ENCODE measurements around the gene FBXL17.
"Not testable (repeated sequence)": the region's sequence is repeated elsewhere in the genome, so short reads cannot be mapped to it uniquely, and the experiment has no call there.

The FBXL17 gene

DNA sequence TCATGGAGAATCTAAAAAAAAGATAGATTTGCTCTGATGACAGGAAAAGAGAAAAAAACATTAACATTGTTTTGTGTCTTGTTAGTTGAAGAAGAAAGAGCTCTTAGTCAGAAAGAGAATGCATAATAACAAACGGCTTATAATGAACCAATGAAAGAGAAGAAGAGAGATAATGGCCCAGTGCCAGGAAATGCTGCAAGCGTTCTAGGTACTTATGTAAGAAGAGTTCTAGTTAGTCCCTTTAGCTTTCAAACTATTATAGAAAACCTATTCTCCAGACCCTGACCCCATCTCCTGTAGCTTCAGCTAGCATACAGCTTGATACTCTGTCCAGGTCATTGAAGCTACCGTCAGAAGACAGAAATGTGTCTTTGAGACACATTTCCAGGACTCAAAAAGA, 70.2 kb downstream of the FBXL17 start:
- DNase-seq (ENCODE audit: low read depth) = no peak

DNA sequence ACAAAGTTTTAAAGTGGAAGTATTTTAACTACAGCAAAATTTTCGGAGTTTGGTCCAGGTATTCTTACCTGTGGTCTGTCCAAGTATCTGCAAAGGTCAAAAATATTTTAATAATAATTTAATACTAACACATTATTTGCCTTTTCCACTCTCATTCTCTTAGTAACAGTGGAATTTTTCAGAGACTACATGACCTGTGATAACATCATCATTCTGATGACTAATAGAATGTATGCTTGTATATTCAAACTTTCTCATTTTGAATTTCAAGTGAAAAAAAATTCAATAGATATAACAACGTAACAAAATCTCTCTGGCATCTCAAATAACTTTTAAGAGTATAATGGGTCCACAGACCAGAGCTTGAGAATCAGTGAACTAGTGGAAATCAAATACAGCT, 78.3 kb downstream of the FBXL17 start:
- DNase-seq (ENCODE audit: low read depth) = no peak

DNA sequence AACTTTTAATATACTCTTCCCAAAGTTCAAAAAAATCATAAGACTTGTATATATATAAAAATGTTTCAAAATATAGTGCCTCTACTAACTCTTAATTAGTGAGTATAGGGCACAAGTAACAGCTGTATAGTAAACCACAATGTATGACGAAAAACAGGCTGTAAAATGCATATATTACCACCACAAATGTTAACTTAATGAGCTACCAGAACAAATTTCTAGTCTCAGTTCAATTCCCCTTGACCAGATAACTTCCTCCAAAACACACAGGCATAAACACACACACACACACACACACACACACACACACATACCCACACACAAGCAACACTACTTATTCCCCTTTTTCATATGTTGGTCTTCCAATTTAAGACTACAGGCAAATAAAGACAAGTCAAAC, 78.8 kb downstream of the FBXL17 start:
- no peak for DNase-seq (ENCODE audit: low read depth)

DNA sequence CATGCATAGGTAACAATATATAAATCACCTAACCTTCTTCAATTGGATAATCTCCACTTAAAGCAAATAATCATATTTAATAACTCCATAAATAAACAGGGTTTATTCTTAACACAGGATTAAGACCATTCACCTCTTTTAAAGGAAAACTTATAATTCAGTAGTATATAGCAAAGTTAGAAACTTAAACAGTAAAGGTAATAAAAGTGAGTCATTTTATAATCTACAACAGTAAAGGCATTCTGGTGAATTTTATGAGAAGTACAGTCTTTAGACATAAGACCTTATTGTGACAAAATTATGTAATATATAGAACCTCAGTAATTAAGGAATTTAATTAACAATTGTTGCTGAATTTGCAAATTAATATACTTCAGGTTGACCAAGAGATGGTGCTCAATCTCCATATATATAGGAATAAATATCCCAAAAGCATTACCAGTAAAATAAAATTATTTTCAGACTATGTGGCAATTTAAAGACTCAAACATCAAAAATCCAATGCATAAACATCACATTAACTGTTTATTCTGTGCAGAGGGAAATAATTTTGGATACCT, 84.8 kb downstream of the FBXL17 start:
- DNase-seq (ENCODE audit: low read depth) = no peak

DNA sequence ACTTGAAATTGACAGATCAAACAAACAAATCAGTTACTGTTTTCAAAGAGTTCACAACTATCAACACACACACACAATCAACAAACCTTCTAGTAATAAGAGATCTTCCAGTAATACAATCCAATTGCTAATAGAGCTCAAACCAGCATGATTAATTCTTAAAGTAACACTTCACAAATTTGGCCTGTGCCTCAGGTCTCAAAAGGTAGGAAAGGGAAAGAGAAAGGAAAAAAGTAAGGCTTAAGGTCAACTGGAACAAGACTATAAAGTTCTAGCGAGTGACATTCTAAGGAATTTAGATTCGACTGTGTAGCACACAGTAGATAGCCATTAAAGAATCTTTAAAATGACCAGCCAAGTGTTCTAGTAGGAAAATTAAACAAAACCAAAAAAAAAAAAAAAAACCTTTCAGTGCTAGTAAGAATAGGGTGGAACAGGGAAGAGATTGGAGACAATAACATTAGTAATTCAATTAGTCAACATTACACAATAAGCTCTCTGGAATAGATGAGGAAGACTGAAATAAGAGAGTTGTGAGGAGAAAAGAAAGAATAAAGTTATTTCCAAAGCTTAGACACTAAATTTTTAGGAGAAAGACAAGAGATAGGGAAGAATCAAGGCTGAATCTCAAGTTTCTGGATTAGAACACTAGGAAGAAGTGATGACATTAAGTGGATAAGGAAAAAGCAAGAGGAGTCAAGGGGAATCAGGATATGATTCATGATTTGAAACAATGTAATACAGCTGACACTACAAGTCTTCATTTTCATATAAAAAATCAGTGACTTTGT, 86.1 kb downstream of the FBXL17 start:
- no peak for DNase-seq (ENCODE audit: low read depth)

DNA sequence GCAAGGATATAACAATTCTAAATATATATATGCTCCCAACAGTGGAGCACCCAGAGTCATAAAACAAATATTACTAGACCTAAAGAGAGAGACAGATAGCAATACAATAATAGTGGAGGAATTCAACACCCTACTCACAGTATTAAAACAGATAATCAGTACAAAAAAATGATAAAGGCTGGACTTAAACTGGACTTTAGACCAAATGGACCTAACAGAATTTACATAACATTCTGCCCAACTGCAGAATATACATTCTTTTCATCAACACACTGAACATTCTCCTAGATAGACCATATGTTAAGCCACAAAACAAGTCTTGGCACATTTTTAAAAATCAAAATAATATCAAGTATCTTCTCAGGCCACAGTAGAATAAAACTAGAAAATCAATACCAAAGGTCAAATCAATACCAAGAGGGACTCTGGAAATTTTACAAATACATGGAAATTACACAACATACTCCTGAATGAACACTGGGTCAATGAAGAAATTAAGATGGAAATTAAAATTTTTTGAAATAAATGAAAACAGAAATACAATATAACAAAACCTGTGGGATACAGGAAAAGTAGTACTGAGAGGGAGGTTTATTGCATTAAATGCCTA, 100.8 kb downstream of the FBXL17 start:
- no peak for DNase-seq (ENCODE audit: low read depth)

DNA sequence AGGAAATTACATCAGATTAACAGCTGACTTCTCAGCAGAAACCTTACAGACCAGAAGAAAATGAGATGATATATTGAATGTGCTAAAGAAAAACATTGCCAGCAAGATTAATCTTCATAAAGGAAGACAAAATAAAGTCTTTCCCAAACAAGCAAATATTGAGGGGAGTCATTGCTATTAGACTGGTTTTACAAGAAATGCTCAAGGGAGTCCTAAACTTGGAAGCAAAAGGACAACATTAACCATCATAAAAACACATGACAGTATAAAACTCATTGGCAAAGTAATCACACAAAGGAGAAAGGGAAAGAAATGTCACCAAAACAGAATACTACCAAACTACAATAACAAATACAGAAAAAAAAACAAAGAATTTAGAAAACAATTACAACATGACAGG, 101.7 kb downstream of the FBXL17 start:
- no peak for DNase-seq (ENCODE audit: low read depth)

DNA sequence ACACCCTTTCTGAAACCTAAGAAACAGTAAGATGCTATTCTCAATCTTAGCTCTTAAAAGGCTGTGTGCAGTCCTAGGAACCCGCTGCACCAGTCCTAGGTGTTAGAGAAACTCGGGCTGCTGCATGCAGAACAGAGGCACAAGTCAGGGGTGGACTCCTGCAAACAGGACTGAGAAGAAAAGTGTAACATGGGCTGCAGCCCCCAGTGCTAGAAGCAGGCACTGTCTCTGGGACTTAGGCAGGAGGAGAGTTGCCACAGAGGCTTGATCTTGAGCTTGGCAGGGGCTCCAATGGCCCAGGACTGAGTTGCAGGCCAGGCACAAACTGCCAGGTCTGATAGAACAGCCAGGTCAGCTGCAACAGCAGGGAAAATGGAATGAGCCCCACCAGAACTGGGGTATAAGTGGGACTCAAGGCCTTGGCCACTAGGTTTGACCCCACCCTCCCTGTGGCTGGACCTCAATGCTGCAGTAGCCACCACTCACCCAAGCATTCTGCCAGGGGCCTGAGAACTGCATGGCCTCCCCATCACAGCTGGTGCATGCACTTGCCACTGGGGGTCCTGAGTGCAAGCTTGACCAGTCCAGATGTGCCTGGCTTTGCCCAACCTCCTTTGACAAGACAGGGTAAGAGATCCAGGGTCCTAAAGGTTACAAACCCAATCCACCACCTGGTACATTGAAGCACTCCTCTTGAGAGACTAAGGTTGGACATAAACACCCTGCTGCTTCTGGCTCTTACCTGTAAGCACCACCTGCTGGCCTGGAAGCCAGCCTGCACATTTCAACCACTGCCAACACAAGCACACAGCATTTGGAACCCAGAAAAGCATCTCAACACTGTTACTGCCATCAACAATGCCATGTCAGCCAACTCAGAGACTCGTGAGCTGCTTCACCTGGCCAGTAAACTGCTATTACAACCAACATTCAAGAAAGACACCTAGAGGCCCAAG, 103.3 kb downstream of the FBXL17 start:
- no peak for DNase-seq (ENCODE audit: low read depth)

DNA sequence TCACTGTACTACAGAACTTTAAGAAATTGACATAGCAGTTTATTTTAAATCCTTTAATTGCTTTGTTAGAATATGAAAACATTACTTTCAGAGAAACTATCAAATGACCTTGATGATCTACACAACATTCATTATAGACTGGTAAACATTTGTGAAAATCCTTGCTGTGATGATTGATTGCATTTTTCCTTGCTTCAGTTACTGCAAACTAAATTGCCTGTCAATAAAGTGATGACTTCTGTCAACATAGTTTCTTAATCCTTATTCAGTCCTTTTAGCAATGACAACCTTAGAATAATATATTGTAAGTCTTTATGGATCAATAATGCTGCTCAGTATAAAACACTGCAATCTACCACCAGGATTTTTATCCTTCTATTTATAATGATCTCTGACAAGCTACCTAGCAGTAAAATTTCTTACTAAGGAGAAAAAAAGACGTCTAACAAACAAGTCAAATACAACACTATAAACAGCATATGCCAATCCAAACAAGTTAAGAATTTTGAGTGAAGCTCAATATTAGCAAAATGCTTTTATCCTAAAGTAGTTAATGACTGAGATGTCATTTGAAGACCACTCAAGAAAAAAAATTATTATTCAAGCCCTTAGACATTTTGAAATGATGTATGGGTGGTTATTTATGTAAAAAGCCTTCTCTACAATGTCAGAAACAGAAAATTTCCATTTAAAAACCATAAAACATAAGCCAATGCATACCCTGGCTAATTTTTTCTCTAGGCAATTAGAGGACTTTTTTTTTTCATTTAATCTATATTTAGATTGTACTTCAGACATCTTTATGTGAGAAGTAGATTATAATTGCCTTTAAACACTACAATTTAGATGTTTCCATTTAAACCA, 105.5 kb downstream of the FBXL17 start:
- no peak for DNase-seq (ENCODE audit: low read depth)

DNA sequence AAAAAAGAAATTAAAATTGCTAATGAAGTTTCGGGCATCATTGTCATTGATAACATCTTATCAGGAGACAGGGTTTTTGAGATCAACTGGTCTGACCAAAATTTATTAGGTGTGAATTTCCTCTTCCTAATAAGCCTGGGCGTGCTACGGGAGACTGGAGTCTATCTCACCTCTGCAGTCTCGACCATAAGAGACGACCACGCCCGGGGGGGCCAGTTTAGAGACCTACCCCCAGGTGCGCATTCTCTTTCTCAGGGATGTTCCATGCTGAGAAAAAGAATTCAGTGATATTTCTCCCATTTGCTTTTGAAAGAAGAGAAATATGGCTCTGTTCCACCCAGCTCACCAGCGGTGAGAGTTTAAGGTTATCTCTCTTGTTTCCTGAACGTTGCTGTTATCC, 107.8 kb downstream of the FBXL17 start:
- not testable (repeated sequence) for DNase-seq (ENCODE audit: low read depth)

DNA sequence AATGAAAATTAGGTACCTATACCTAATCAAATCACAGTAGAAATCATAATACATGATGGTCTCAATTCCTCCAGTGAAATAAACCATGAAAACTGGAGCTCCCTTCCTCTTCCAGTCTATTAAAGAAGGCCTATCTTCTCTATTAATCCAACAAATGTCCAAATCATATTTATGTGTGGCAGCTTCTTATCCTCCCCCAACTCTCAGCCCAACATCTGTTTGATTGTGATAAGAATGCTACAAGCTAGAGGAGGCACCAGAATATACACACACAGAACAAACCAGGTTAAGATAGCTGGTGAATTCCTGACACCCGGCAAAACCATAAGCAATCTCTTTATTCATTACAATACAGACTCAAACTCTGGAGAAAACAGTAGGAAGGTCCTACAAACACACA, 110.8 kb downstream of the FBXL17 start:
- no peak for DNase-seq (ENCODE audit: low read depth)

DNA sequence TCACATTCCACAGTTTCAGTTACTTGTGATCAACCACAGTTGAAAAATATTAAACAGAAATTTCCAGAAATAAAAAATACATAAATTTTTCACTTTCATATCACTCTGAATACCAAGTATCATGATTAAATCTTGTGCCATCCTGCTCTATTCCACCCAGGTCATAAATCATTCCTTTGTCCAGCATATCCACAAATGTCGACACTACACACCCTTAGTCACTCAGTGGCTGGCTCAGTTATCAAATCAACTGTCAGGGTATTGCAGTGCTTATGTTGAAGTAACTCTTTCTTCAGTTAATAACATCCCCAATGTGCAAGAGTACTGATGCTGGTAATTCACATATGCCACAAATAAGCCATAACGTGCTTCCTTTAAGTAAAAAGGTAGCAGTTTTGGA, 115.7 kb downstream of the FBXL17 start:
- DNase-seq (ENCODE audit: low read depth) = no peak

DNA sequence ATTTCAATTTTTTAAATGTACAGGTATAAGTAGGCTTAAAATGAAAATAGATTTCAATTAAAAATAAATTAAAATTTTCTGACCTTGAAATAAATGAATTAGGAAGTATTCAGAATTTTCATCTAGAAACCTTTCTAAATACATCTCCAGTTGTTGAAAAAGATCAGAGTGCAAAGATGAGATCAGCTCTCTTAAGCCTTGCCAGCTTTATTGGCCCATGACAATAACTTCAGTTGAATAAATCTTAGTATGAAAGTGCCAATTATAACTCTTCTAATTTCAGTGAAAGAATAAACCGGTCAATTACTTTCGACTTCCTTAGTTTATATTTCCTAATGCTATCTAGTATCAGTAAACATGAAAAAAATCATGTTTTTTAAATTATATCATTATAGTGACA, 117.4 kb downstream of the FBXL17 start:
- no peak for DNase-seq (ENCODE audit: low read depth)

DNA sequence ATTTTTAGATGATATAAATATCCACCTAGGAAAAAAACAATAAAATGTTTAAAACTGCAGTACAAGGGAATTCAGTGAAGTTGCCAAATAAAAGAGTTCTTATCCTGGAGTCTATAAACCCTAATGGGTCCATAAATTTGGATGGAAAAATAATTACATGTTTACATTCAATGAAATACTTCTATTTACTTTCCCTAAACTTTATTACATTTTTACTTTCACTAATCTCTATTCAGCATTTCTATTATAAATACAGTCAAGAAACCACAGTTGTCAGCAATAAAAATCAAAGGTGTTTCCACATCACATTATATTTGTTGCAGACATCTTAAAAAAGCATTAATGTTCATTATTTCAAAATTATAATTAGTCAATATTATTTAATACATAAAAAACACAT, 118.6 kb downstream of the FBXL17 start:
- DNase-seq (ENCODE audit: low read depth) = no peak

DNA sequence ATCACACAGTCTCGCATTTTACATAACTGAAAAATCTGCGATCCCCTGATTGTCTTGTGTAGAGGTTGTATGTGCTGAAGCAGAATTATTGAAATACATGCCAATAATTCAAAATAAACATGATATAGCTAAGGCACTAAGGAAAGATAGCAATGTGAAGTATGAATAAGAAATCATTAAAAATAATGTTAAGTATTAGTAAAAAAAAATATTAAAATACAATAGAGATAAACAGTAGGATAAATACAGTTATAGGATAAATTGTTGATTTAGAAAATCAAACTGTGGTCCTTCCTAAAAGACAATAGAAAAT, 121.1 kb downstream of the FBXL17 start:
- no peak for DNase-seq (ENCODE audit: low read depth)

DNA sequence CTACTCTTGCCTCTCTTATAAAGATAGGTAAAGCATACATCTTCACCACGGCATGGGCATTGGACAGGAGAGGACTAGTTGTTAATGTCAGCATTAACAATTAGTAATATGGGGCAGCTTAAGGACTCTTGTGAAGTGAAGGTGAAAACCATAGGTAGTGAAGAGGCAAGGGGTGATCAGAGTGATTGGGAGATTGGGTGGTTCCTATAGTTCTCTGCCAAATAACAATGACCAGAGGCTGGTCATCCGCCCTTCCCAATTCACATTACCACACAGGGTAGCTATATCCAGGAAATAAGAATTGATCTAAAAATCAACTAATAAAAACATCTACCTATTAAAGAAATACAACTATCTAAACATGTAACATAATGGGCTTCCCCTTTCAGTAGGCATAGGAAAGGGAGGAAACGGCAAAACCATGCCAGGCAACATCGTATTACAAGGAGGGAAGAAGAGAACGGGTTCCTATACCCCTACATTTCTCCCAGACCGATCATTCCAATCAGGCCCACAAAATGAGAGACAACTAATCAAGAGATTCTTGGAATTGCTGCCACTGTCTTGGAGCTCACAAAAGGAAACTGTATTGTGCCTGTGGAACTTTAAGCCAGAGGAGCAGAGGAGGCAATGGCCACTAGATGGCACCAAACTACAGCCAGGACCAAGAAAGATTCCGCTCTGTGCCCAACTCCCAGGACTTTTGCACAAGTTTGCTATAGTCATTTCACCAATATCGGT, 121.6 kb downstream of the FBXL17 start:
- peak; percentile 40 for DNase-seq (ENCODE audit: low read depth)

DNA sequence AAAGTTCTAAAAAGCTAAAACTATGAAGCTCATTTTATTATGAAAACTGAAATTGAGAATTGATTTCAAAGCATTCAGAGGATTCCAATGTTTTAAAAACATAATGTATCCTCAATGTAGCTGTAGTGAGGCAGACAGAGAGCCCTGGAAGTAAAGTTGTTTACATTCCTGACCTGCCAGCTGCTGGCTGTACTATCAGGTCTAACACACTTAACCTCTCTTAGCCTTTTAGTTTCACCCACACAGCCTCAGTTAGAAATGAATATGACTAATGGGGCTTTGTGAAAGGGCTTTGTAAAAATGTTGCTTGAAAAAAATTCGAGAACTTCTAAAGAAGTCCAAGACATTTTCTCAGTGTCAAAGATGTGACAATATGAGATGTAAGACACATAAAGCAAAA, 122.6 kb downstream of the FBXL17 start:
- no peak for DNase-seq (ENCODE audit: low read depth)

DNA sequence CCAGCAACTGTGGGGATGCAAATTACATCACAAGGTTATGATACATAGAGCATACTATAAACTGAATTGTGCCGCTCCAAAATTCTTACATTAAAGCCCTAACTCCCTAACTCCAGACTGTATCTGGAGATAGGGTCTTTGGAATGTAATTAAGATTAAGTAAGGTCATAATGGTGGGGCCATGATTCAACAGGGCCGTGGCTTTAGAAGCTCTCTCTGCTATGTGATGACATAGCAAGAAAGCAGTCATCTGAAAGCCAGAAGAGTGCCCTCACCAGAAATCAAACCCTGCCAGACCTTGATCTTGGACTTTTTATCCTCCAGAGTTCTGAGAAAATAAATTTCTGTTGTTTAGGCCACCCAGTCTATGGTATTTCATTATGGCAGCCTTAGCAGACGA, 123.9 kb downstream of the FBXL17 start:
- DNase-seq (ENCODE audit: low read depth) = no peak

DNA sequence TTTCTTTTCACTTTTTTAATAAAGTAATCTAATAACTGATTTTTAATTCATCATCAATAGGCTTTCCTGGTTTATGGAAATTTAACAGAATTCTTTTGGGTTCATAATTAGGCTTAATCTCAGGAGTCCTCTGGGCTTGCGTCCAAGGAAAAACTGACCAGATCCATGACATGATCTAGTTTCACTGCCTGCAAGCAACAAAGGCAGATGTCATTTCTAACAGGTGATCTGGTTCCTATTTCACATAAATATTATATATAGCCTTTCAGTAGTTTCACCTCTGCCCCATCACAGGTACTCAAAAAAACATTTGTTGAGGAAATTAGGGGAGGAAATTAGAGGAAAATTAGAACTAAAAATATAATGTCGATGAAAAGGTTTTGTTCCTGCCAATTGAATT, 126.4 kb downstream of the FBXL17 start:
- DNase-seq (ENCODE audit: low read depth) = no peak

DNA sequence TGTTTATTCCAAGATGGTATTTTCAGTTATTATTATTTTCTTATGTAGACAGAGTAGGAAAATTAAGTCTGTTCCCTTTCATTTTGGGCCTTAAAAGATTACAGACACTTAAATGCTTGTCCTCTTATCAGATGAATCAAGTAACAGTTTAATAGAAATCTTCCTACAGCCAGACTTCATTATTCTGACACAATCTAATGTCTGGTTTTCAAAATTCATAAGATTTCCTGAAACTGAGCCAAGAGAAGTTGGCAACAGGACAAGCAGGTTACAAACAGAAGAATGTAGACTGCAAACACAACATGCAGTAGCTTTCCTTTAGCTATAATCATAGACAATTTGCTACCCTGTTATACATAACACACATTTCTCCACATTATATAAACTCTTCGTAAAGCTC, 130.5 kb downstream of the FBXL17 start:
- no peak for DNase-seq (ENCODE audit: low read depth)

DNA sequence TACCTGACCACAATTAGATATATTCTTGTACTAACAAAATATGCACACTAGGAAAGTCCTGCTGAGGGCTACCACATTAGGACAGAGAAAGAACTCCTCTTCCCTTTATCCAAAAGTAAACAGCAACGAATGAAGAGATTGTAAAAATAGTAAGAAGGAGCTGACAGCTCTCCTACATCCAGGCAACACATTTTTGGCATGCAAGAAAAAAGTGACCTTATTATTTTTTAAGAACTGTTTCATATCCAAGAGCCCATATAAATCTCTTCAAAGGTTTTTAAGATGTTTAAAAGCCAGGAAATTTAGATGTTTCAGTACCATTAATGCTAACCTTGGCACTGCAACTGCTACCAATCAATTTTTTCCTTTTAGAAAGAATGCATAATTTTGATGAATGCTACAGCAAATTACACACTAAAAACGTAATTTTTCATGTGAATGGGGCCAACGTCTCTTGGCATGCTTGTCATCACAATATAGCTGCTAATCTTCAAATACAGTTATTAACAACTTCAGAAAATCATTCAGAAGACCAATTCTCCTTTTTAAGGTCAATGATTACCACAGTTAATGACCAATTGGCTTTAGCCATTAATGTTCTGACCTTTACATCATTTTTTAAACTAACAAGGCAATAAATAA, 132.0 kb downstream of the FBXL17 start:
- DNase-seq (ENCODE audit: low read depth) = no peak
